ENCODE measurements around the gene CNGA3.
"Not testable (repeated sequence)": the region's sequence is repeated elsewhere in the genome, so short reads cannot be mapped to it uniquely, and the experiment has no call there.

CNGA3 gene

DNA sequence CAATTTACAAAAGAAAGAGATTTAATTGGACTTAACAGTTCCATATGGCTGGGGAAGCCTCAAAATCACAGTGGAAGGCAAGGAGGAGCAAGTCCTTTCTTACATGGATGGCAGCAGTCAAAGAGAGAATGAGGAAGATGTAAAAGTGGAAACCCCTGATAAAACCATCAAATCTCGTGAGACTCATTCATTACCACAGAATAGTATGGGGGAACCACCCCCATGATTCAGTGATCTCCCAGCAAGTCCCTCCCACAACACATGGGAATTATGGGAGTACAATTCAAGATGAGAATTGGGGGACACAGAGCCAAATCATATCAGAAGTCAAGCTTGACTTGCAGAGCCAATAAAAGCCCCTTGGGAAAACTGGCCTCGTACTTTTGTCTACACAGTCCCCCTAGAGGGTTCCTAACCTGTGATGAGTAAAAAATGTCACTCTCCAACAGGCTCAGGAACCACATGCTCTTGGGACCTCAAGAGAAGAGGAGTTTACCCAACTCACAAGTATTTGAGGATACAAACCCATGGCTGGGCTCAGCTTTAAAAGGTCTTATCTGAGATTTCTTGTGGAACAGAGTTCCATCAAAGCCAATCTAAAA is 87.2 kb downstream of the CNGA3 start:
- no peak overlapping the region for H2AFZ ChIP-seq (ENCODE audit: low read length)
- no peaks in the 10 kb centered on the region for H4K20me1 ChIP-seq (ENCODE audit: insufficient read depth, low read length, poor library complexity, severe bottlenecking)
- H3K4me2 ChIP-seq (ENCODE audit: low read depth, low read length, poor library complexity, severe bottlenecking), result no peak overlapping the region
- H3K36me3 ChIP-seq (ENCODE audit: insufficient read depth, low read length), result no peaks in the 10 kb centered on the region
- H3K9me3 ChIP-seq (ENCODE audit: insufficient read depth, low read depth, low read length), result peaks cover 12% of the 10 kb centered on the region; the same call in 1 of the 2 replicates
- H3K27me3 ChIP-seq (ENCODE audit: insufficient read depth, low read length, poor library complexity, severe bottlenecking), result no peaks in the 10 kb centered on the region
- H3K4me1 ChIP-seq (ENCODE audit: insufficient read depth, low read length, poor library complexity, severe bottlenecking), result no peaks in the 10 kb centered on the region
- TF ChIP-seq EZH2phosphoT487 (IDR thresholded peaks at IDR 0.05; ENCODE audit: borderline replicate concordance) (no peak), CTCF (conservative IDR thresholded peaks at IDR 0.05; ENCODE audit: low read length) (no peak)
- no peak overlapping the region for H3K4me3 ChIP-seq (ENCODE audit: low read length, poor library complexity, severe bottlenecking)
- H3K9me2 ChIP-seq (replicated peaks; ENCODE audit: low read depth, low read length), result no peaks in the 10 kb centered on the region
- H3K9ac ChIP-seq (ENCODE audit: low read depth, low read length, poor library complexity, severe bottlenecking), result no peak overlapping the region
- no peaks in the 10 kb centered on the region for H3K79me2 ChIP-seq (ENCODE audit: insufficient read depth, low read length)
- no peaks in the 10 kb centered on the region for H3F3A ChIP-seq (ENCODE audit: low read depth)

DNA sequence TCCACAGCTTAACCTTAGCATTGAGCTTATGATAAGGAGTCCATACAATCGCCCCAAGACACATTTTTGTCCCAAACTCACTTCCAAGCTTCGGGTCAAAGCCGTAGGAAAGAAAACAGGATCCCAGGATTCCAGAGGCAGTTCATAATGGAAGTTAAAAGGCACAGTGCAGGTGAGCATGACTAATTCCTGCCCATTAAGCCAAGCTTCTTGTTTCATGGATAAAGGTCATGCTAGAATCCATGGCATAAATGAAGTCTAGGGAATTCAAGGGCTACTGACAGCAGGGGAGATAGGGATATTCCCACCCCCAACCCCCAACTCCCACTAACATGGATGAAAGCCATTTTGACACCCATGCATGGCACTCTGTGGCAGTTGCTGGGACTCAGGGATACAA is 88.2 kb downstream of the CNGA3 start:
- H3K9ac ChIP-seq (ENCODE audit: low read depth, low read length, poor library complexity, severe bottlenecking), result no peak overlapping the region
- no peak for TF ChIP-seq EZH2phosphoT487 (IDR thresholded peaks at IDR 0.05; ENCODE audit: borderline replicate concordance)
- no peak for TF ChIP-seq CTCF (conservative IDR thresholded peaks at IDR 0.05; ENCODE audit: low read length)
- peaks cover 6% of the 10 kb centered on the region; the same call in 1 of the 2 replicates for H3F3A ChIP-seq (ENCODE audit: low read depth)
- no peaks in the 10 kb centered on the region for H3K36me3 ChIP-seq (ENCODE audit: insufficient read depth, low read length)
- no peaks in the 10 kb centered on the region for H3K9me2 ChIP-seq (replicated peaks; ENCODE audit: low read depth, low read length)
- H3K4me2 ChIP-seq (ENCODE audit: low read depth, low read length, poor library complexity, severe bottlenecking), result no peak overlapping the region
- peaks cover 17% of the 10 kb centered on the region; the same call in 1 of the 2 replicates for H3K9me3 ChIP-seq (ENCODE audit: insufficient read depth, low read depth, low read length)
- H3K27me3 ChIP-seq (ENCODE audit: insufficient read depth, low read length, poor library complexity, severe bottlenecking), result no peaks in the 10 kb centered on the region
- no peak overlapping the region for H3K4me3 ChIP-seq (ENCODE audit: low read length, poor library complexity, severe bottlenecking)
- H3K79me2 ChIP-seq (ENCODE audit: insufficient read depth, low read length), result no peaks in the 10 kb centered on the region
- no peaks in the 10 kb centered on the region for H3K4me1 ChIP-seq (ENCODE audit: insufficient read depth, low read length, poor library complexity, severe bottlenecking)
- no peak overlapping the region for H2AFZ ChIP-seq (ENCODE audit: low read length)
- no peaks in the 10 kb centered on the region for H4K20me1 ChIP-seq (ENCODE audit: insufficient read depth, low read length, poor library complexity, severe bottlenecking)

DNA sequence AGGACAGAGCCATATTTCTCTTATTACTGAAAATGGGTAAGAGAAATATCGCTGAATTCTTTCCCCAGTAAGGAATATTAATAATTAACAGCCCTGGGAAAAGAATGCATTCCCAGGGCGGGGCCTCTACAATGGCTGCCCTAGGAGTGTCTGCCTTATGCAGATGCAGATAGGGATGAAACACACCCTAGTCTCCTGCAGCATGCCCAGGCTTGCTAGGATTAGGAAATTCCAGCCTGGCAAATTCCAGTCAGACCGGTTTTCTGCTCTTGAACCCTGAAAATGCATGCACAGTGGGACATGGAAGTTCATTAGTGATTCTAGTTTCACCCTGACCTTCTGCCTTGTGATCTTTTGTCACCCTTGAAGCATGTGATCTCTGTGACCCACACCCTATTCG is 89.4 kb downstream of the CNGA3 start:
- peaks cover 21% of the 10 kb centered on the region; the same call in 1 of the 2 replicates for H3K9me3 ChIP-seq (ENCODE audit: insufficient read depth, low read depth, low read length)
- H3K9me2 ChIP-seq (replicated peaks; ENCODE audit: low read depth, low read length); H2AFZ ChIP-seq (ENCODE audit: low read length); H3K27me3 ChIP-seq (ENCODE audit: insufficient read depth, low read length, poor library complexity, severe bottlenecking); H3K4me1 ChIP-seq (ENCODE audit: insufficient read depth, low read length, poor library complexity, severe bottlenecking); H3K79me2 ChIP-seq (ENCODE audit: insufficient read depth, low read length); H3K36me3 ChIP-seq (ENCODE audit: insufficient read depth, low read length); H3K9ac ChIP-seq (ENCODE audit: low read depth, low read length, poor library complexity, severe bottlenecking); H3K4me2 ChIP-seq (ENCODE audit: low read depth, low read length, poor library complexity, severe bottlenecking); H4K20me1 ChIP-seq (ENCODE audit: insufficient read depth, low read length, poor library complexity, severe bottlenecking); H3F3A ChIP-seq (ENCODE audit: low read depth); H3K4me3 ChIP-seq (ENCODE audit: low read length, poor library complexity, severe bottlenecking): not testable (repeated sequence)

DNA sequence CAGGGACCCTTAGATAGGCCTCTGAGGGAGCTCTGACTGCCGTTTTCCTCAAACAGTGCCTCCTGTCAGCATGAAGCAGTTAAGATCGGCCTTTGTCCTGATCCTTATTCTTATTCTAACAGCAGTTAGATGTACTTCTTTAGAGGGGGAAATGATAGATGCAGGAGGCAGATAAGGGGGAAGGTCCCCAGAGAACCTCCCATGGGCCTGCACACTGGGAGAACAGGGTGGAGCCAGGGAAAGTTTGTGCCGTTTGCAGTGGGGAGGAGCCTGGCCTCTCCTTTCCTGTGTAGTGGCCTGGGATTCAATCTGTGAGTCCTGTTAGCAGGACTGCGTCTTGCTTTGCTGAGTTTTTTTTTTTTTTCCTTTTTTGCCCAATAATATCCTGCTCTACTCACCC is 90.5 kb downstream of the CNGA3 start:
- Histone ChIP-seq H3K4me1 (ENCODE audit: insufficient read depth, low read length, poor library complexity, severe bottlenecking) (no peaks in the 10 kb centered on the region), H3K9ac (ENCODE audit: low read depth, low read length, poor library complexity, severe bottlenecking) (no peak overlapping the region), H3K9me3 (ENCODE audit: insufficient read depth, low read depth, low read length) (peaks cover 21% of the 10 kb centered on the region; the same call in 1 of the 2 replicates), H3K36me3 (ENCODE audit: insufficient read depth, low read length) (no peaks in the 10 kb centered on the region), H3F3A (ENCODE audit: low read depth) (peaks cover 6% of the 10 kb centered on the region; the same call in 1 of the 2 replicates), H3K27me3 (ENCODE audit: insufficient read depth, low read length, poor library complexity, severe bottlenecking) (no peaks in the 10 kb centered on the region), H3K9me2 (replicated peaks; ENCODE audit: low read depth, low read length) (no peaks in the 10 kb centered on the region), H3K4me2 (ENCODE audit: low read depth, low read length, poor library complexity, severe bottlenecking) (no peak overlapping the region), H3K79me2 (ENCODE audit: insufficient read depth, low read length) (no peaks in the 10 kb centered on the region), H2AFZ (ENCODE audit: low read length) (no peak overlapping the region), H3K4me3 (ENCODE audit: low read length, poor library complexity, severe bottlenecking) (no peak overlapping the region), H4K20me1 (ENCODE audit: insufficient read depth, low read length, poor library complexity, severe bottlenecking) (no peaks in the 10 kb centered on the region)
- no peak for TF ChIP-seq CTCF (conservative IDR thresholded peaks at IDR 0.05; ENCODE audit: low read length)
- TF ChIP-seq EZH2phosphoT487 (IDR thresholded peaks at IDR 0.05; ENCODE audit: borderline replicate concordance), result no peak
